Dermis microvascular lymphatic vessel endothelial cell (primary cell): ENCODE data around the gene ZNF48. TPM values are rescaled to one million over a fixed set of nuclear protein-coding genes. Genes with fewer than 3 reads are reported as not detected.

Experiments
- DNase-seq, 2 donors: peaks; one replicate each; pipeline versions ENCODE4 v3.0.0 to v3.0.0-alpha.2; 2010; ENCODE audit warnings: low read depth in 2 of 2
- total RNA-seq: library from RNA; depleted of rRNA; stranded (reverse); fragments of >200 nt; gene quantifications from 2 replicates; pipeline ENCODE4 v1.2.1, GENCODE V29; 2014

ZNF48 gene
- total RNA-seq, result 11.4 and 15.2 TPM in 2 replicates

- peak; percentile 83 to 93 for DNase-seq
Measured at GRCh38 chr16:30395155-30395991, at the start of gene ZNF48. TSS of gene ZNF48 (plus strand) at chr16:30395420. CDS start at chr16:30395795, 375 bp downstream.

GRCh38 chr16:30346286-30346685 is 48.9 kb upstream of the ZNF48 start:
- no peak for DNase-seq

DNA sequence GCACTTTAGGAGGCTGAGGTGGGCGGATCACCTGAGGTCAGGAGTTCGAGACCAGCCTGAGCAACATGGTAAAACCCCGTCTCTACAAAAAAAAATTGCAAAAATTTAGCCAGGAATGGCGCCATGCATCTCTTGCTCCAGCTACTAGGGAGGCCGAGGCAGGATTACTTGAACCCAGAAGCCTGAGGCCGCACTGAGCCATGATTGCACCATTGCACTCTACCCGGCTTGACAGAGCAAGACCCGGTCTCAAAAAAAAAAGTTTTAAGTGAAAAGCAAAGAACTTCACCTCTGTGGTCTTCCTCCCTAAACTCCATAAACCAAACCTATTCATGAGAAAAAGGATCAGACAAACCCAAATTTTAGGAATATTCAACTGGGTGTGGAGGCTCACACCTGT is 47.1 kb upstream of the ZNF48 start:
- DNase-seq, result no peak

DNA sequence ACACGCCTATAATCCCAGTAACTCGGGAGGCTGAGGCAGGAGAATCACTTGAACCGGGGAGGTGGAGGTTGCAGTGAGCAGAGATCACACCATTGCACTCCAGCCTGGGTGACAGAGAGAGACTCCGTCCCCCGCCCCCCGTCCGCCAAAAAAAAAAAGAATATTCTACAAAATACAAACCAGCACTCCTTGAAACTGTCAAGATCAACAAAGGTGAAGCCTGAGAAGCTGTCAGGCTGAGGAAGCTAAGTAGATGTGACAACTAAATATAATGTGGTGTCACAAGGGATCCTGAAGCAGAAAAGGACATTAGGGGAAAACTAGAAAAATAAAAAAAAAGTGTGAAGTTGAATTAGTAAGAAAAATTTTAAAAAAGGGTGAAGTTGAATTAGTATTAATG is 46.3 kb upstream of the ZNF48 start:
- DNase-seq, result no peak

- DNase-seq, result no peak
Measured at GRCh38 chr16:30349675-30350074, 45.5 kb upstream of the ZNF48 start.

- DNase-seq, result no peak
Measured at GRCh38 chr16:30350134-30350871, 44.9 kb upstream of the ZNF48 start.

GRCh38 chr16:30351001-30351441 is 44.2 kb upstream of the ZNF48 start:
- DNase-seq, result no peak

DNA sequence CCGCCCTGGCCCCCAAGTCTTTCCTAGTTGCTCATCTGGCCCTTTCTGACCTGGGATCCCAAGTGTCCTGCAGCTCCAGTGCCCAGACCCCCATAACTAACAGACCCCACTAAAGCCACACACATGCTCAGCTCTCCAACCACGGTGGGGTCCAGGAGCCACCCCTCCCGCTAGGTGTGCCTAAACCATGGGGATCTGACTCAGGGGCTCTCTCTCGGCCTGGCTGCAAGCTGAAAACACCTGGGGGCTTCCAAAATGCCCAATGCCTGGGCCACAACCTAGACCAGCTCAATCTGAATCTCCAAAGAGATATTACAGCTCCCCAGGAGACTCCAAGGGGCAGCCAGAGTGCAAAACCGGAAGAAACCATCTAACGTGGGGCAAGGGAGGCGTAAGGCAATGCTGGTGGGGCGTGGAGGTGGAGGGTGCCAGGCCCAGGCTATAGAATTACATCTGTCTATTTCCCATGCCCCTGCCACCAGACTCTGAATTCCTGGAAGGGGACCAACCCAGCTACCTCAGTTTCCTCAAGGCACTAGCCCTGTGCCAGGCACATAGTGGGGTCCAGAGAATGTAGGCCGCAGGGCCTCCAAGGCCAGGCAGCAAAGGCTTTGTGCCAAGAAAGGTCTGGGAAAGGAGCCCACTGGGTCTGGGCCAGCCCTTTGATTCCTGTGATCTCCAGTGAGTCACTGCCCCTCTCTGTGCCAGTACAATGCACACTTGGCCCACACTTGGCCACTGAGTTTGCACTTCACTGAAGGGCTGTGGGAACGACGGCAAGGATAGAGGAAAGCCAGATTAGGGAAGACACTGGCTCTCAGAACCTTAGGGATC is 43.4 kb upstream of the ZNF48 start:
- DNase-seq, result peak; percentile 84 to 97

DNA sequence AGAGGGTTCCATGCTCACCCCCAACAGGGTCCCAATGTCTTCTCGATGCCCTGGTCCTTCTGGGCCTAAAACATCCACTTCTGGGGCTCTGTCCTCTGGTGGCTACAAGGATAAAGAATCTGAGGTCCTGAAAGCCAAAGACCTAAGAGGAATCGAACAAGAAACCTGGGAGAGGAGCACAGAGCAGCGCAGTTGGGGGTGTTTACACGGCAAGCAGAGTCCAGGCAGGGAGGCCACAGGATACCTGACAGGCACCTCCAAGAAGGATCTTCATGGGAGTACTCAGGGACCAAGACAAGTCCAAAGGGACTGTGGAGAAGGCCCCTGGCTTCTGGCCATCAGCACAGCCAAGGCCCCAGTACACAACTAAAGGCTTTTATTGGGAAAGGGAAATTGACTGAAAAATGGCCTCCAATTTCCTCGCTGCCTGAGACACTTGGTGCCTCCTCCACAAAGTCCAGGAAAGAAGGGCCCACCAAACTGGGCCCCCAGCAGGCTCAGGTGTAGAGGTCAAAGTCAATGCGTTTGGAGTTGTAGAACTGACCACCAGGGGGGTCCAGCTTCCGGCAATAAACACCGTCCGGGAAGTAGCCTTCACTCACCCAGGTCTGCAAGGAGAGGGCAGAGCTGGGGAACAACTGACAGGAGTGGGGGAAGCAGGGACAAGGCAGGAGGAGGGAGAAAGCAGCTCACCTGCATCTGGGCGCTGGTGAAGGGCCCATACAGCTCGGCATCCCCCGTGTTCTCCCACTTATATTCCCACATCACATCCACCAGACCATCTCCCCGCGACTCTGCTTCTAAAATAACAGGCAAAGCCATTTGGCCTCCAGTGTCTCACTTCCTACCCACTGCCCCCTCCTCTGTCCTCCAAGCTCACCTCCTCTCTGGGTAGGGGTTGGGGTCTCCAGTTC is 42.5 kb upstream of the ZNF48 start:
- DNase-seq, result no peak

GRCh38 chr16:30353438-30354129 is 41.6 kb upstream of the ZNF48 start:
- no peak for DNase-seq

GRCh38 chr16:30354423-30355143 is 40.6 kb upstream of the ZNF48 start:
- DNase-seq, result peak in 1 of 2 donors; percentile 36

DNA sequence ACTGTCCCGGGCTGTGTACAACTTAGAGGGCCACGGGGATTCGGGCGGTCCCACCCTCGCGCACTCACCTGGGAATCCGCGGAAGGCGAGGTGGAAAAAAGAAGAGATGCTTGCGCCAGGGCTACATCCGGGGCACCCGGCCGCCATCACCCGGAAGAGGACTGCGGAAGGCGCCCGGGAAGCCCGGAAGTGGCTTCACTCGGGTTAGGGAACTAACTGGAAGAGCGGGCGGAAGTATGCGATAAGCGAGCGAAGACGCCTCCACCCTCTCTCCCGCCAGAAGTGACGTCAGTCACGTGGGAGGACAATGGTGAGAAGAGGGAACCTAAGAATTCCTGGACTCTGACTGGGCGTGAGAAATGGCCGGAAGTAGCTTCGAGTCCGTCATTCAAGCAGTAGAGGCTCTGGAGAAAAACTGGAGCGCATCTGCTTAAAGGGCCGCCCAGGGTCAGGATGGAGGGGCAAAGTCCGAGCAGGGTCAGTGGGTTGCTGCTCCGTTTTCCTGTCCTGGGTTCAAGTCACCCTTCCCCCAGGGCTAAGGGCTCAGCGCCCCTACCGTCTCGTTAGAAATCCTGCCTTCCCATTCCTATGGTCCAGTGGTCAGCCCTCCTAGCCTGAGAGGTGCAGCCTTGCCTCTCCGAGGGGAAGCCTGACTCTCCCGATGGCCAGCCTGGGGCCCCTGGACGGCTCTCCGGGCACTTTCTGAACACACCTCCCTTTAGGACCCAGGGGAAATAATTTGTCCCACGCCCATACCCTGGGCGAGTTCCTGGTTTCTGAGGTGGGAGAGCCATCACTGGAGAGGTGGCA is 39.9 kb upstream of the ZNF48 start, which contains the start of gene CD2BP2:
Gene CD2BP2 (minus strand): TSS at position 165 of the 810 bp plus-strand sequence. CDS start 627 bp downstream, outside the sequence.
- DNase-seq, result peak; percentile 96 to 99

DNA sequence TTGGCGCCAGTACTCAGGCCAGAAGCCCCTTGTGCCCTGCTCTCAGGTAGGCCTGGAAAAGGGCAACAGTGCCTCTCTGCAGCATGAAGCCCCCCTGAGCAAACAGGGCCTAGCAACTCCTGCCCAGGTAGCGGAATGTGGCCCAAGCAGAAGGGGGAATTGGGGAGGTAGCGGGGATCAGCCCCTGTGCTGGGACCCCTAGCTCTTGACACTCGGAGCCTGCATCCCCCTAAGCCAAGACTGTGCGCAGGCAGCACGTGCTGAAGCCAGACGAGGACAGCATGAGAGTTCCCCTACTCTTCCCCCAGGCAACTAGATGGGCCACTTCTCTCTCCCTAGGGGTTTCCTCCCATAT is 39.3 kb upstream of the ZNF48 start:
- no peak for DNase-seq

- DNase-seq, result no peak
Measured at GRCh38 chr16:30356401-30357084, 38.7 kb upstream of the ZNF48 start.

- no peak for DNase-seq
Measured at GRCh38 chr16:30357085-30357714, 38.0 kb upstream of the ZNF48 start.

- no peak for DNase-seq
Measured at GRCh38 chr16:30357715-30358576, 37.3 kb upstream of the ZNF48 start.

GRCh38 chr16:30358577-30358936 is 36.7 kb upstream of the ZNF48 start:
- DNase-seq, result no peak
